Calu3 (cell line): ENCODE results near the gene KIF2C. TPM values are rescaled to one million over a fixed set of nuclear protein-coding genes. Genes with fewer than 3 reads are reported as not detected.

Experiments used
- BruUV-seq: library from RNA; stranded (reverse); fragments of 400-500 nt; replicated peaks from 2 replicates; lab custom pipeline; 2021; lab: Mats Ljungman, UMichigan
- CTCF ChIA-PET: fragments of 300-600 bp; sonication (Branson Sonifier 250); formaldehyde crosslinking; loops from one replicate; lab custom pipeline; 2022; ENCODE audit warnings: antibody characterized with exemption; lab: Charles Lee
- DNase-seq: peaks from one replicate; pipeline ENCODE4 v3.0.0; 2022
- H3K27ac Mint-ChIP-seq: one replicate; pipeline ENCODE4 v1.8.0; 2022; ENCODE audit warnings: mixed read lengths; ENCODE audit not compliant: unreplicated experiment
- H3K27me3 Mint-ChIP-seq: one replicate; pipeline ENCODE4 v1.8.0; 2022; ENCODE audit warnings: mixed read lengths; ENCODE audit not compliant: unreplicated experiment
- H3K36me3 Mint-ChIP-seq: one replicate; pipeline ENCODE4 v1.8.0; 2022; ENCODE audit warnings: mild to moderate bottlenecking, moderate library complexity, mixed read lengths; ENCODE audit not compliant: insufficient read depth, unreplicated experiment
- H3K4me1 Mint-ChIP-seq: one replicate; pipeline ENCODE4 v1.8.0; 2022; ENCODE audit warnings: mild to moderate bottlenecking, low read depth, mixed read lengths; ENCODE audit not compliant: unreplicated experiment
- H3K4me3 Mint-ChIP-seq: one replicate; pipeline ENCODE4 v1.8.0; 2022; ENCODE audit warnings: mild to moderate bottlenecking, low read depth, moderate library complexity, mixed read lengths; ENCODE audit not compliant: unreplicated experiment
- H3K9me3 Mint-ChIP-seq: one replicate; pipeline ENCODE4 v1.8.0; 2022; ENCODE audit warnings: low read depth, mixed read lengths; ENCODE audit not compliant: unreplicated experiment
- CTCF ChIP-seq: fragments of 200-600 bp; IDR thresholded peaks from one replicate; pipeline ENCODE4 v1.8.0; 2022; ENCODE audit warnings: antibody characterized with exemption; ENCODE audit not compliant: unreplicated experiment
- intact Hi-C: fragments of 100-400 bp; cut with micrococcal nuclease; formaldehyde crosslinking; loops from one replicate; pipeline ENCODE4 v1.10.0; 2022; ENCODE audit not compliant: unreplicated experiment
- total RNA-seq: library from RNA; stranded (reverse); gene quantifications from 2 replicates; pipeline ENCODE4 v1.2.3, GENCODE V29; 2022

KIF2C gene
- total RNA-seq, 1 experiment from 2014 or later, result 67.6 TPM

GRCh38 chr1:44785501-44786137 is 46.0 kb downstream of the KIF2C start:
- DNase-seq, result no peak
- intact Hi-C loops, result no loop called here

GRCh38 chr1:44786138-44786840 is 46.7 kb downstream of the KIF2C start:
- Mint-ChIP-seq H3K4me3 (no peak overlapping the region), H3K9me3 (no peaks in the 10 kb centered on the region), H3K4me1 (no peaks in the 10 kb centered on the region), H3K36me3 (peaks cover 23% of the 10 kb centered on the region), H3K27ac (no peak overlapping the region), H3K27me3 (no peaks in the 10 kb centered on the region)
- DNase-seq, result peak; percentile 76
- no TSS peak for BruUV-seq
- TF ChIP-seq CTCF, result peak; percentile 94
- CTCF ChIA-PET, result interaction anchor here (0.9 kb wide), 1 partner anchor 553 kb away, joined by 3 read pairs; no protein-coding TSS in a partner anchor
- intact Hi-C loops, result no loop called here

More at GRCh38 chr1:44785501-44786137, 46.0 kb downstream of the KIF2C start:
- no peak overlapping the region for H3K27ac Mint-ChIP-seq
- H3K9me3 Mint-ChIP-seq, result no peaks in the 10 kb centered on the region
- no peaks in the 10 kb centered on the region for H3K4me1 Mint-ChIP-seq
- CTCF ChIA-PET, result no interaction called here
- no peaks in the 10 kb centered on the region for H3K27me3 Mint-ChIP-seq
- no peak overlapping the region for H3K4me3 Mint-ChIP-seq
- no TSS peak for BruUV-seq
- H3K36me3 Mint-ChIP-seq, result peaks cover 30% of the 10 kb centered on the region
- no peak for TF ChIP-seq CTCF

GRCh38 chr1:44786841-44787426 is 47.3 kb downstream of the KIF2C start:
- no peaks in the 10 kb centered on the region for H3K9me3 Mint-ChIP-seq
- BruUV-seq, result no TSS peak
- H3K4me3 Mint-ChIP-seq, result no peak overlapping the region
- no peak for DNase-seq
- CTCF ChIA-PET, result interaction anchor here (0.9 kb wide), 1 partner anchor 553 kb away, joined by 3 read pairs; no protein-coding TSS in a partner anchor
- no peak for TF ChIP-seq CTCF
- no peaks in the 10 kb centered on the region for H3K27me3 Mint-ChIP-seq
- H3K27ac Mint-ChIP-seq, result no peak overlapping the region
- intact Hi-C loops, result no loop called here
- no peaks in the 10 kb centered on the region for H3K4me1 Mint-ChIP-seq
- peaks cover 17% of the 10 kb centered on the region for H3K36me3 Mint-ChIP-seq

GRCh38 chr1:44787506-44787905 is 47.9 kb downstream of the KIF2C start:
- BruUV-seq, result no TSS peak
- Mint-ChIP-seq H3K9me3 (no peaks in the 10 kb centered on the region), H3K27me3 (no peaks in the 10 kb centered on the region), H3K4me1 (no peaks in the 10 kb centered on the region), H3K27ac (no peak overlapping the region), H3K36me3 (peaks cover 12% of the 10 kb centered on the region), H3K4me3 (no peak overlapping the region)
- CTCF ChIA-PET, result interaction anchor here (1.4 kb wide), 1 partner anchor 9 kb away, joined by 3 read pairs; no protein-coding TSS in a partner anchor
- DNase-seq, result no peak
- intact Hi-C loops, result no loop called here
- TF ChIP-seq CTCF, result no peak
